ENCODE measurements around the gene DNAH2. TPM values are rescaled to one million over a fixed set of nuclear protein-coding genes. Genes with fewer than 3 reads are reported as not detected.

DNAH2 gene
- total RNA-seq, 2 donors from 2014 or later: 0.09 to 4.9 TPM

- Histone ChIP-seq H3K27ac (peak overlapping the region; percentile 98 to 99), H3K27me3 (replicated peaks; ENCODE audit: insufficient read depth) (no peaks in the 10 kb centered on the region), H3K9me3 (no peaks in the 10 kb centered on the region), H3K36me3 (peaks cover under 1 to 5% of the 10 kb centered on the region in 2 donors), H3K4me1 (replicated peaks) (peaks cover 33% of the 10 kb centered on the region), H3K4me3 (peak overlapping the region; percentile 67 to 72)
- intact Hi-C loops (cut with DNase I): loop anchor here (5.0 to 10.0 kb wide), 2 partner anchors 313 to 494 kb away; partner anchors contain the start of gene PER1
- no peak for TF ChIP-seq POLR2AphosphoS5 (IDR thresholded peaks at IDR 0.05)
- no peak for TF ChIP-seq CTCF (IDR thresholded peaks at IDR 0.05)
- TF ChIP-seq POLR2A (IDR thresholded peaks at IDR 0.05): no peak
- peak; percentile 83 for DNase-seq (ENCODE audit: low spot score)
- WGBS: 4% methylated on average over 29 of the region's 34 CpGs
Measured at GRCh38 chr17:7841396-7841914, 123.9 kb downstream of the DNAH2 start.

DNA sequence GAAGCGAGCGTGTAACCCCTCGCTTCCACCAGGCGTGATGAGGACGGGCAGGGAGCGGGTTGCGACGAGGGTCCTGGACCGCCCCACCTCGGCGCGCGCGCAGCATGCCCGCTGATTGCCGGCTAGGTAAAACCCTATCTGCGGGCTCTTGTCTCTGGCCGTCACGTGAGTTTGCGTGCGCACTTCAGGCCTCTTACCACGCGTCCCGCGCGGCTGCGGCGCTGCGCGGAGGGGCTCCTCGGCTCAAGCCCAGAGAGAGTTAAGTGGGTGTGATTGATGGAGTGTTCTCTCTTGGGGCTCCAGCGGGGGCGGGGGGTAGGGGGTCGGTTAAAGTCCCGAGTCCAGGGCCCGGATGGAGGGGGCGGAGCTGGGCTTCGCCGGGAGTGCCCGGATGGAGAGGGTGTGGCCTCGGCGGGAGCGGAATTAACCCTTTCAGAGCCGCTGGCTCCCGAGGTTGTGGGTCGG lies 124.4 kb downstream of the DNAH2 start:
- Histone ChIP-seq H3K36me3 (peaks cover 5 to 9% of the 10 kb centered on the region in 2 donors), H3K27me3 (replicated peaks; ENCODE audit: insufficient read depth) (no peaks in the 10 kb centered on the region), H3K4me3 (peak overlapping the region; percentile 67 to 72), H3K27ac (peak overlapping the region; percentile 98 to 99), H3K4me1 (replicated peaks) (peaks cover 30% of the 10 kb centered on the region), H3K9me3 (no peaks in the 10 kb centered on the region)
- intact Hi-C loops (cut with DNase I): loop anchor here (5.0 to 10.0 kb wide), 2 partner anchors 313 to 495 kb away; partner anchors contain the start of gene PER1
- TF ChIP-seq POLR2A (IDR thresholded peaks at IDR 0.05) (no peak), POLR2AphosphoS5 (IDR thresholded peaks at IDR 0.05) (peak; percentile 68), CTCF (IDR thresholded peaks at IDR 0.05) (peak in 2 of 4 experiments; percentile 35 to 45)
- under 1% methylated on average over 42 of the region's 46 CpGs for WGBS
- DNase-seq (ENCODE audit: low spot score): peak; percentile 83

GRCh38 chr17:7842380-7843256 lies 125.1 kb downstream of the DNAH2 start:
- WGBS: under 1% methylated on average over 47 of the region's 47 CpGs
- H3K36me3 ChIP-seq: peaks cover 7 to 15% of the 10 kb centered on the region in 2 donors
- H3K4me3 ChIP-seq: peak overlapping the region; percentile 67 to 72
- H3K27ac ChIP-seq: peak overlapping the region; percentile 98 to 99
- TF ChIP-seq CTCF (IDR thresholded peaks at IDR 0.05) (no peak), POLR2AphosphoS5 (IDR thresholded peaks at IDR 0.05) (no peak), POLR2A (IDR thresholded peaks at IDR 0.05) (peak; percentile 24)
- peak; percentile 55 for DNase-seq (ENCODE audit: low spot score)
- no peaks in the 10 kb centered on the region for H3K27me3 ChIP-seq (replicated peaks; ENCODE audit: insufficient read depth)
- H3K4me1 ChIP-seq (replicated peaks): peaks cover 26% of the 10 kb centered on the region
- intact Hi-C loops (cut with DNase I): loop anchor here (5.0 to 10.0 kb wide), 2 partner anchors 312 to 495 kb away; partner anchors contain the start of gene PER1
- H3K9me3 ChIP-seq: no peaks in the 10 kb centered on the region

GRCh38 chr17:7843257-7843535 lies 125.7 kb downstream of the DNAH2 start:
- no peak for DNase-seq (ENCODE audit: low spot score)
- WGBS: 2% methylated on average over 17 of the region's 17 CpGs
- H3K4me3 ChIP-seq: peak overlapping the region; percentile 67 to 72
- H3K4me1 ChIP-seq (replicated peaks): peaks cover 23% of the 10 kb centered on the region
- no peaks in the 10 kb centered on the region for H3K27me3 ChIP-seq (replicated peaks; ENCODE audit: insufficient read depth)
- H3K36me3 ChIP-seq: peaks cover 9 to 16% of the 10 kb centered on the region in 2 donors
- peak overlapping the region; percentile 98 to 99 for H3K27ac ChIP-seq
- intact Hi-C loops (cut with DNase I): loop anchor here (5.0 to 10.0 kb wide), 2 partner anchors 312 to 496 kb away; partner anchors contain the start of gene PER1
- TF ChIP-seq POLR2AphosphoS5 (IDR thresholded peaks at IDR 0.05) (no peak), CTCF (IDR thresholded peaks at IDR 0.05) (no peak), POLR2A (IDR thresholded peaks at IDR 0.05) (no peak)
- no peaks in the 10 kb centered on the region for H3K9me3 ChIP-seq

Data from prostate gland (tissue), 2 donors.